HCT116 (cell line): ENCODE results near the gene PRPSAP1. TPM values are rescaled to one million over a fixed set of nuclear protein-coding genes. Genes with fewer than 3 reads are reported as not detected.

Source experiments
- ATAC-seq: fragments of 200-7000 bp; cut with Tn5 transposase; 2 replicates; pipeline ENCODE4 v1.9.1; 2020; ENCODE audit warnings: mild to moderate bottlenecking, moderate library complexity
- BruUV-seq: library from RNA; stranded (reverse); fragments of 400-500 nt; replicated peaks from 2 replicates; lab custom pipeline; 2021; lab: Mats Ljungman, UMichigan
- CTCF ChIA-PET: fragments of 300-600 bp; sonication (Branson Sonifier 250); formaldehyde crosslinking; loops from one replicate; lab custom pipeline; 2021; ENCODE audit warnings: antibody characterized with exemption; lab: Charles Lee
- POLR2A ChIA-PET: fragments of 300-600, 350-600 bp; sonication (Branson Sonifier 250); formaldehyde crosslinking; loops from one replicate; lab custom pipeline; 2021; ENCODE audit warnings: antibody characterized with exemption; lab: Charles Lee
- RAD21 ChIA-PET, 2 experiments: fragments of 300-600 bp; sonication (Branson Sonifier 250); formaldehyde crosslinking; loops; one replicate each; lab custom pipeline; 2023; ENCODE audit warnings: low total read pairs in 2 of 2; ENCODE audit not compliant: uncharacterized antibody in 2 of 2, unreplicated experiment in 2 of 2, low non-redundant PET in 1 of 2; lab: Charles Lee
- DNase-seq: peaks from one replicate; pipeline ENCODE4 v3.0.0-alpha.2; 2010; ENCODE audit warnings: low read depth, low spot score
- H2AFZ ChIP-seq: fragments of 200-600 bp; shearing (Covaris generic), sonication (generic); 2 replicates; pipeline ENCODE4 v1.6.1; 2017; ENCODE audit warnings: low read depth, mixed run types, mixed read lengths, antibody characterized with exemption, low read length; ENCODE audit not compliant: poor library complexity, severe bottlenecking
- H3K27ac ChIP-seq: 2 replicates; pipeline ENCODE4 v1.5.1; 2012; ENCODE audit warnings: low read depth, low read length
- H3K27me3 ChIP-seq: fragments of 200-600 bp; sonication (generic); 2 replicates; pipeline ENCODE4 v1.6.1; 2016; ENCODE audit warnings: mixed run types, low read length, mixed read lengths; ENCODE audit not compliant: insufficient read depth
- H3K36me3 ChIP-seq, 2 experiments: fragments of 200-500 bp in 1 of 2; fragments of 200-600 bp in 1 of 2; sonication (Bioruptor generic) in 1 of 2; sonication (generic) in 1 of 2; 2 replicates each; pipeline versions ENCODE4 v1.5.1 to v1.6.1; 2014 to 2016; ENCODE audit warnings: low read length in 2 of 2, inconsistent platforms in 1 of 2, mixed read lengths in 1 of 2, mixed run types in 1 of 2; ENCODE audit not compliant: insufficient read depth in 2 of 2, control insufficient read depth in 1 of 2
- H3K4me1 ChIP-seq, 2 experiments: fragments of 200-600 bp in 1 of 2; sonication (generic) in 1 of 2; 2 replicates each; pipeline versions ENCODE4 v1.5.1 to v1.6.1; 2012 to 2017; ENCODE audit warnings: low read length in 2 of 2, inconsistent platforms in 1 of 2, mild to moderate bottlenecking in 1 of 2, mixed read lengths in 1 of 2, mixed run types in 1 of 2, moderate library complexity in 1 of 2; ENCODE audit not compliant: insufficient read depth in 2 of 2, control insufficient read depth in 1 of 2
- H3K4me2 ChIP-seq: fragments of 200-600 bp; sonication (generic); 2 replicates; pipeline ENCODE4 v1.6.1; 2017; ENCODE audit warnings: mixed run types, low read length, mixed read lengths
- H3K4me3 ChIP-seq, 2 experiments: fragments of 200-600 bp in 1 of 2; sonication (generic) in 1 of 2; replicated peaks in 1 of 2; 2 replicates each; pipeline ENCODE4 v1.5.1; 2011 to 2016; ENCODE audit warnings: low read length in 2 of 2, control low read depth in 1 of 2, low read depth in 1 of 2, mild to moderate bottlenecking in 1 of 2, mixed read lengths in 1 of 2, mixed run types in 1 of 2
- H3K79me2 ChIP-seq: fragments of 200-600 bp; sonication (generic); 2 replicates; pipeline ENCODE4 v1.6.1; 2017; ENCODE audit warnings: mild to moderate bottlenecking, mixed run types, low read length, moderate library complexity, mixed read lengths; ENCODE audit not compliant: insufficient read depth
- H3K9ac ChIP-seq: fragments of 200-600 bp; sonication (generic); 2 replicates; pipeline ENCODE4 v1.6.1; 2016; ENCODE audit warnings: low read length, mixed read lengths
- H3K9me2 ChIP-seq: fragments of 200-600 bp; sonication (generic), shearing (Covaris generic); 2 replicates; pipeline ENCODE4 v1.6.1; 2017; ENCODE audit warnings: mixed run types, mild to moderate bottlenecking, moderate library complexity; ENCODE audit not compliant: insufficient read depth
- H3K9me3 ChIP-seq, 2 experiments: fragments of 200-500 bp in 1 of 2; fragments of 200-600 bp in 1 of 2; sonication (Bioruptor generic) in 1 of 2; sonication (generic) in 1 of 2; 2 replicates each; pipeline ENCODE4 v1.6.1; 2014 to 2017; ENCODE audit warnings: low read length in 2 of 2, mixed read lengths in 2 of 2, inconsistent platforms in 1 of 2, low read depth in 1 of 2, mild to moderate bottlenecking in 1 of 2, mixed run types in 1 of 2, moderate library complexity in 1 of 2; ENCODE audit not compliant: control insufficient read depth in 1 of 2, insufficient read depth in 1 of 2
- H4K20me1 ChIP-seq: fragments of 200-600 bp; sonication (generic), shearing (Covaris generic); 2 replicates; pipeline ENCODE4 v1.6.1; 2017; ENCODE audit warnings: mixed run types, mild to moderate bottlenecking, moderate library complexity; ENCODE audit not compliant: insufficient read depth
- ATF3 ChIP-seq: IDR thresholded peaks from 2 replicates; pipeline ENCODE4 v1.6.1; 2012
- CTCF ChIP-seq, 3 experiments: fragments of 200-600 bp in 1 of 3; sonication (generic) in 1 of 3; IDR thresholded peaks in 2 of 3; conservative IDR thresholded peaks in 1 of 3; 2 replicates each; pipeline ENCODE4 v1.5.1; 2012 to 2017; ENCODE audit warnings: low read depth in 2 of 3, low read length in 2 of 3, antibody characterized with exemption in 1 of 3, borderline replicate concordance in 1 of 3, control low read depth in 1 of 3, mild to moderate bottlenecking in 1 of 3, mixed read lengths in 1 of 3, mixed run types in 1 of 3, moderate library complexity in 1 of 3; ENCODE audit not compliant: insufficient read depth in 1 of 3
- EGR1 ChIP-seq: IDR thresholded peaks from 2 replicates; pipeline ENCODE4 v1.6.1; 2012; ENCODE audit warnings: low read depth
- ELF1 ChIP-seq: IDR thresholded peaks from 2 replicates; pipeline ENCODE4 v1.6.1; 2012; ENCODE audit warnings: low read depth, borderline replicate concordance
- FOSL1 ChIP-seq: IDR thresholded peaks from 2 replicates; pipeline ENCODE4 v1.6.1; 2012; ENCODE audit warnings: low read depth
- JUND ChIP-seq: IDR thresholded peaks from 2 replicates; pipeline ENCODE4 v1.6.1; 2012
- POLR2AphosphoS5 ChIP-seq: IDR thresholded peaks from 2 replicates; pipeline ENCODE4 v1.6.1; 2011; ENCODE audit warnings: mild to moderate bottlenecking, low read depth, low read length, moderate library complexity
- SRF ChIP-seq: IDR thresholded peaks from 2 replicates; pipeline ENCODE4 v1.6.1; 2012; ENCODE audit warnings: low read depth
- ZFX ChIP-seq: fragments of 450-650 bp; IDR thresholded peaks from 2 replicates; pipeline ENCODE4 v1.6.1; 2017
- intact Hi-C: fragments of 100-400 bp; cut with micrococcal nuclease; formaldehyde crosslinking; loops from 2 replicates; pipeline ENCODE4 v1.10.0; 2022
- total RNA-seq: library from RNA; stranded (reverse); gene quantifications from one replicate; pipeline ENCODE4 v1.2.1, GENCODE V29; 2021; ENCODE audit not compliant: unreplicated experiment
- TF ChIP-seq, protein P1 (sequence below): IDR thresholded peaks from 2 replicates; pipeline ENCODE4 v1.6.1; 2011; ENCODE audit warnings: mild to moderate bottlenecking, low read length, moderate library complexity; ENCODE audit not compliant: insufficient replicate concordance; ENCODE audit errors: extremely low read depth

The PRPSAP1 gene
- total RNA-seq, 1 experiment from 2014 or later, result 81.4 TPM

- TF ChIP-seq, protein P1, sequence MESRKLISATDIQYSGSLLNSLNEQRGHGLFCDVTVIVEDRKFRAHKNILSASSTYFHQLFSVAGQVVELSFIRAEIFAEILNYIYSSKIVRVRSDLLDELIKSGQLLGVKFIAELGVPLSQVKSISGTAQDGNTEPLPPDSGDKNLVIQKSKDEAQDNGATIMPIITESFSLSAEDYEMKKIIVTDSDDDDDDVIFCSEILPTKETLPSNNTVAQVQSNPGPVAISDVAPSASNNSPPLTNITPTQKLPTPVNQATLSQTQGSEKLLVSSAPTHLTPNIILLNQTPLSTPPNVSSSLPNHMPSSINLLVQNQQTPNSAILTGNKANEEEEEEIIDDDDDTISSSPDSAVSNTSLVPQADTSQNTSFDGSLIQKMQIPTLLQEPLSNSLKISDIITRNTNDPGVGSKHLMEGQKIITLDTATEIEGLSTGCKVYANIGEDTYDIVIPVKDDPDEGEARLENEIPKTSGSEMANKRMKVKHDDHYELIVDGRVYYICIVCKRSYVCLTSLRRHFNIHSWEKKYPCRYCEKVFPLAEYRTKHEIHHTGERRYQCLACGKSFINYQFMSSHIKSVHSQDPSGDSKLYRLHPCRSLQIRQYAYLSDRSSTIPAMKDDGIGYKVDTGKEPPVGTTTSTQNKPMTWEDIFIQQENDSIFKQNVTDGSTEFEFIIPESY, result no peak
Measured at GRCh38 chr17:76353599-76354316, at the start of gene PRPSAP1 (continued).

- no peaks in the 10 kb centered on the region for H3K4me1 ChIP-seq
- intact Hi-C loops, result no loop called here
- ChIA-PET RAD21 (no interaction called here), CTCF (interaction anchor here (1.7 kb wide), 1 partner anchor 17 kb away, joined by 3 read pairs; no protein-coding TSS in a partner anchor), POLR2A (no interaction called here)
- H3K9me3 ChIP-seq, result no peaks in the 10 kb centered on the region
- no peak for TF ChIP-seq ELF1
- TF ChIP-seq ZFX, result no peak
- no peak for TF ChIP-seq ATF3
- no peak for TF ChIP-seq JUND
- no peak for TF ChIP-seq FOSL1
- TF ChIP-seq POLR2AphosphoS5, result no peak
- TF ChIP-seq SRF, result no peak
- TF ChIP-seq CTCF (IDR thresholded peaks at IDR 0.05 in 2 of 3, conservative IDR thresholded peaks at IDR 0.05 in 1 of 3; ENCODE audit: borderline replicate concordance in 1 of 3, insufficient read depth in 1 of 3, low read depth in 2 of 3, low read length in 2 of 3), result no peak
- no peak for TF ChIP-seq EGR1
- TF ChIP-seq, protein P1, result no peak
- H3K4me2 ChIP-seq, result no peak overlapping the region
- H3K9me2 ChIP-seq, result no peaks in the 10 kb centered on the region
- H3K27me3 ChIP-seq, result no peaks in the 10 kb centered on the region
- no peak for DNase-seq
- no peak overlapping the region for H3K4me3 ChIP-seq
- peaks cover 2% of the 10 kb centered on the region; the same call in 1 of the 2 replicates for H4K20me1 ChIP-seq
- ATAC-seq, result no peak
- H3K79me2 ChIP-seq, result peaks cover 22% of the 10 kb centered on the region
- H3K9ac ChIP-seq, result no peak overlapping the region
- peaks cover 49 to 50% of the 10 kb centered on the region in 2 experiments; a peak in 3 of 4 replicates for H3K36me3 ChIP-seq
- no peak overlapping the region for H2AFZ ChIP-seq
- H3K27ac ChIP-seq, result no peak overlapping the region
- BruUV-seq, result no TSS peak
Measured at GRCh38 chr17:76402711-76403110, 49.0 kb upstream of the PRPSAP1 start.
